IPS-20b (cell line): ENCODE data around the gene SLC6A3.

Experiments
- H3K27ac ChIP-seq: one replicate; pipeline ENCODE4 v1.5.1; 2013; ENCODE audit warnings: low read length
- H3K27me3 ChIP-seq: 2 replicates; pipeline ENCODE4 v1.6.1; 2013; ENCODE audit warnings: mild to moderate bottlenecking, low read length, inconsistent platforms; ENCODE audit not compliant: insufficient read depth
- H3K36me3 ChIP-seq: 2 replicates; pipeline ENCODE4 v1.6.1; 2013; ENCODE audit warnings: low read depth, mild to moderate bottlenecking, inconsistent platforms, low read length, moderate library complexity; ENCODE audit not compliant: insufficient read depth
- H3K4me1 ChIP-seq: 2 replicates; pipeline ENCODE4 v1.6.1; 2013; ENCODE audit warnings: mild to moderate bottlenecking, control low read depth, inconsistent platforms, low read length, moderate library complexity; ENCODE audit not compliant: insufficient read depth
- H3K4me3 ChIP-seq: 2 replicates; pipeline ENCODE4 v1.5.1; 2013; ENCODE audit warnings: mild to moderate bottlenecking, low read length, inconsistent platforms
- H3K9ac ChIP-seq: 2 replicates; pipeline ENCODE4 v1.6.1; 2013; ENCODE audit warnings: low read depth, mild to moderate bottlenecking, inconsistent platforms, low read length, moderate library complexity
- H3K9me3 ChIP-seq: 2 replicates; pipeline ENCODE4 v1.6.1; 2013; ENCODE audit warnings: mild to moderate bottlenecking, low read depth, low read length, inconsistent platforms; ENCODE audit not compliant: insufficient read depth

Gene SLC6A3

DNA sequence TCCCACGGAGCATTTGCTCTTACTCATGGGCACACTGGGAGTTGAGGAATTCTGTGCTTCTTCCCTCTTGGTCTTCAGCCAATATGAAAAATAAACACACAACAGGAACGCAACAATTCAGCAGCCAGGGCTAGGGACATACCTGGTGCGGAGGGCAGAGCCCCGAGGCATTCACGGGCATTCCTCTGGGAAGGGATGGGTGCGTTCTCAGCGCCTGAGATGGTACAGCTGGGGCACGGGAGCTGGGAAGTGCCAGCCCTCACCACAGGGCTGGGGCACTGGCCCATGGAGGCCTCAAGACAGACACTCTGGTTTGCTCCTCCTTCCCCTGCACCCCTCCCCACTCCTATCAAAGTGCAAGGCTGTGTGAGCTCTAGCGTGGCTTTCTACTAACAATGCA lies 2.1 kb downstream of the SLC6A3 start:
- Histone ChIP-seq H3K4me1 (no peaks in the 10 kb centered on the region), H3K27me3 (peaks cover 86% of the 10 kb centered on the region), H3K4me3 (no peak overlapping the region), H3K9me3 (no peaks in the 10 kb centered on the region), H3K9ac (no peak overlapping the region), H3K27ac (no peak overlapping the region), H3K36me3 (no peaks in the 10 kb centered on the region)

DNA sequence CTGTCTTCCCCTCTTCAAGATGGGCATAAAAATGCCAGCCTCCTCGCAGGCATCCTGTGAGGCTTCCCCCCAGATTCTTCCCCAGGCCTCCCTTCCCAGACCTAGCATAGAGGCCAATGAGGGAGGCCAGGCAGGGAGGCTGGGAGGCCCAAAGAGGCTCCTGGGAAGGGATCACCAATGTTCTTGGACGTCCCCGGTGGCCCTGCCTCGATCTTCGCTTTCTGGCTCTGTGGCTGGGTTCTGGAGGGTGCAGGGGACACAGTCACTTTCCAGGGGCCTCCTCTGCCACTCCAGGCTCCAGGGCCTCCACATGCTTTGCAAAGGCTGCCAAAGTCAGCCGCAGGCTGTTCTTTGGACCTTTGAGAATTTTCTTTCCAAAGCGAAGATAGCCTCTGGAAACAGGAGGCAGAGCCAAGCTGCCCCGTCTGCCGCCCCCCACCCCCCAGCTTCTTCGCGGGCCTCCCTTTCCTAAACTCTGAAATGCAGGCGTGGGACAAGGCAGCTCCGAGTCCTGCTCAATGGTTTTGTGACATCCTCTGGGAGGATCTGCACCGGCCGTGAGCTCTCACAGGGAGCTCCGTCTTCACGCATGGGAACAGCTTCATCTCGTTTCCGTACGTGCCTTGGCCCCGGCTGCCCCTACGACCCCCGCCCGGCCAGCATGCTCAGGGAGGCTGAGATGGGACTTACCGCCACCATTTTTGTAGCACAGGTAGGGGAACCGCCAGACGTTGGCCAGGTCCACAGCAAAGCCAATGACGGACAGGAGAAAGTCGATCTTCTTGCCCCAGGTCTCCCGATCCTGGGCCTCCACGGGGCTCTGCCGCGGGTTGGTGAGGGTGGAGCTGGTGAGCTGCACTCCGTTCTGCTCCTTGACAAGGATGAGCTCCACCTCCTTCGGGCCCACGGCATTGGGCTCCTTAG lies 2.8 kb downstream of the SLC6A3 start:
- no peak overlapping the region for H3K27ac ChIP-seq

DNA sequence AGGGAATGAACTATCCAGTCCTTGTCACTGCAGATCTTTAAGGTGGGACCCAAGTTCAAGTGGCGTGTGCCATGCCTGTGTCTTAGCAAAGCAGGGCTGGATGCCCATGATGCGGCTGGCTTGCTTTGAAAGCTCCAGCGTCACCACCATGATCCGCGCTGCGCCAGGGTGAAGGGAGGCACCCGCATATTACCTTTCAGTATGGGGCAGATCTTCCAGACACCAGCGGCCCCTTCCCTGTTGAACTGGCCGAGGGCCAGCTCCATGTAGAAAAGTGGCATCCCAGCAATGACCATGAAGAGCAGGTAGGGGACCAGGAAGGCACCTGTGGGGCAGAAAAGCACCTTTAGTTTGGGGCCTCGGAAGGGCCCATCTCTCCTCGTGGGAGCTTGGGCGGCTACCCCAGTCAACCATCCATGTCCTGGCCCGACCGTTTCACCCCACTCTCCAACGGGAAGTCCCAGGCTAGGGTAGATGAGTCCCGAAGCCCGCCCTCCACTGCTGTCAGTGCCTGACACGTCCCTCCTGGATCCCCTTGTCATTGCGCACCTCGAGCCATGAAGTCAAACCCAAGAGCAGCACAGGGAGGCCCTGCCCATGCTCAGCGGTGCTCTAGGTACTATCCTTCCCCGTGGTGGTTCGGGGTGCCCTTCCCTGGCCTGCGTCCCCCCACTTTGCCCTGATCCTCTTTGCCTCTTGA lies 3.9 kb downstream of the SLC6A3 start:
- peaks cover 71% of the 10 kb centered on the region for H3K27me3 ChIP-seq
- no peaks in the 10 kb centered on the region for H3K4me1 ChIP-seq
- H3K9me3 ChIP-seq, result no peaks in the 10 kb centered on the region
- H3K27ac ChIP-seq, result no peak overlapping the region
- no peak overlapping the region for H3K4me3 ChIP-seq
- no peak overlapping the region for H3K9ac ChIP-seq
- no peaks in the 10 kb centered on the region for H3K36me3 ChIP-seq

More for the DNA sequence above, 2.8 kb downstream of the SLC6A3 start:
- H3K36me3 ChIP-seq, result no peaks in the 10 kb centered on the region
- no peaks in the 10 kb centered on the region for H3K9me3 ChIP-seq
- H3K4me1 ChIP-seq, result no peaks in the 10 kb centered on the region
- peaks cover 82% of the 10 kb centered on the region for H3K27me3 ChIP-seq
- no peak overlapping the region for H3K9ac ChIP-seq
- no peak overlapping the region for H3K4me3 ChIP-seq

DNA sequence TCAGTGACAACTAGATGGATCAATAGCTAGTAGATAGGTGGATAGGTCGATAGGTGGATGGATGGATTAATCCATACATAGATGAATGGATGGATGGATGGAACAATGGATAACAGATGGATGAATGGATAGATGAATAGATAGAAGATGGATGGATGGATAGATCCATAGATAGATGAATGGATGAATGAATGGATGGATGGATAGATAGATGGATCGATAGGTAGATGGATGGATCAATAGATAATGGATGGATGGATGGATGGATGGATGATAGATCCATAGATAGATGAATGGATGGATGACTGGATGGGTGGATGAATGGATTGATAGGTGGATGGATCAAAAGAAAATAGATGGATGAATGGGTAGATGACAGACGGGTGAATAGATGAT lies 5.1 kb downstream of the SLC6A3 start:
- H3K4me1 ChIP-seq, result no peaks in the 10 kb centered on the region
- peaks cover 58% of the 10 kb centered on the region for H3K27me3 ChIP-seq
- H3K36me3 ChIP-seq, result no peaks in the 10 kb centered on the region
- no peak overlapping the region for H3K4me3 ChIP-seq
- no peak overlapping the region for H3K27ac ChIP-seq
- H3K9me3 ChIP-seq, result no peaks in the 10 kb centered on the region
- H3K9ac ChIP-seq, result no peak overlapping the region

DNA sequence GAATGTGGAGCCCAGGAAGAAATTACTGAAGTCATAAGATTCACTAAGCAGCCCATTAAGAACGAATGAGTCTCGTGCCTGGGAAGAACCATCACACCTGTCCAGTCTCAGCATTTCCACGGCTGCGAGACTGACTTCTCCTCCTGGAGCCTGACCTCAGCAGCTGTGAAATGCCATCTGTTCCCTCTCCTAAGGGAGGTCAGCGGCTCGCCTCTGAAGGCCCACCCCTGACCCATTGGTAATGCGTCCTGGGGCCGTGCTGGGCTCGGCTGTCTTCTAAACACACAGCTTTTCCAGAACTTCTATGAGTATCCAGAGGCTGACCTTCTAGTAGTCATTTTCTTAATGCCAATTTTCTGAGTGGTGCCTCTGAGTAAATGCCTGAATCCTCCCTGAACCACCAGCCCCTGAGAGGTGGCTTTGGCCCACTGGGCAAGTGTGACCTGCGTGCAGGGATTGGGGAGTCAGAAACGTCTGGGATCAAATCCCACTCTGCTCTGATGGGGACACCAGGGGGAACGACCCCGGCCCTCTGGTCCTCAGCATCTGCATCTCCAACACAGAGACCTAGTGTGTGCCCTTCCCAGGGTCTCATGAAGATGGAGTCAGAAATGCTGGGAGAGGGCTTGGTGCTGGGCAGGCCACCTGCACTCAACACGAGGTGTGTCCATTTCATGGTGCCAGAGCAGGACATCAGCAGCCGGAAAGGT lies 5.7 kb downstream of the SLC6A3 start:
- H3K27ac ChIP-seq, result no peak overlapping the region
- H3K9ac ChIP-seq, result no peak overlapping the region
- H3K36me3 ChIP-seq, result no peaks in the 10 kb centered on the region
- peaks cover 53% of the 10 kb centered on the region for H3K27me3 ChIP-seq
- no peaks in the 10 kb centered on the region for H3K4me1 ChIP-seq
- no peak overlapping the region for H3K4me3 ChIP-seq
- peaks cover under 1% of the 10 kb centered on the region; the same call in 1 of the 2 replicates for H3K9me3 ChIP-seq

DNA sequence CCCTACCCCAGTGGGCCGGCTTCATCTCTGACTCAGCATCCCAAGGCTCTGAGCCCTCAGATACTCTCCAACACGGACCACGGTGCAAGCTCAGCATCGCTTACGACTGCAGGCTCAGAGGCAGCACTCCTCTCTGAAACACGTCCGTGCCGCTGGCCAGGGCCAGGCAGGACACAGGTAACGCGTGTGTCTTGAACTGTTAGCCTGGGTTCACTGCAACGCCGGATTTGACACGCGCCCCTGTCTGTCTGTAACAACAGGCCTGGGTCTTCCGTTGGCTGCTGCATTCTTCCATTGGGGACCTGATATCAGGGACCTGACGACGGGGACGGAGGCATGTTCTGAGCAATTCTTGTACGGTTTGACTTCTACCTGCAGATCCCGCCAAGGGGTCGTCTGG lies 6.4 kb downstream of the SLC6A3 start:
- peaks cover 6% of the 10 kb centered on the region; the same call in 1 of the 2 replicates for H3K9me3 ChIP-seq
- H3K27ac ChIP-seq, result no peak overlapping the region
- H3K36me3 ChIP-seq, result no peaks in the 10 kb centered on the region
- H3K4me3 ChIP-seq, result no peak overlapping the region
- H3K4me1 ChIP-seq, result no peaks in the 10 kb centered on the region
- peaks cover 46% of the 10 kb centered on the region for H3K27me3 ChIP-seq
- no peak overlapping the region for H3K9ac ChIP-seq

DNA sequence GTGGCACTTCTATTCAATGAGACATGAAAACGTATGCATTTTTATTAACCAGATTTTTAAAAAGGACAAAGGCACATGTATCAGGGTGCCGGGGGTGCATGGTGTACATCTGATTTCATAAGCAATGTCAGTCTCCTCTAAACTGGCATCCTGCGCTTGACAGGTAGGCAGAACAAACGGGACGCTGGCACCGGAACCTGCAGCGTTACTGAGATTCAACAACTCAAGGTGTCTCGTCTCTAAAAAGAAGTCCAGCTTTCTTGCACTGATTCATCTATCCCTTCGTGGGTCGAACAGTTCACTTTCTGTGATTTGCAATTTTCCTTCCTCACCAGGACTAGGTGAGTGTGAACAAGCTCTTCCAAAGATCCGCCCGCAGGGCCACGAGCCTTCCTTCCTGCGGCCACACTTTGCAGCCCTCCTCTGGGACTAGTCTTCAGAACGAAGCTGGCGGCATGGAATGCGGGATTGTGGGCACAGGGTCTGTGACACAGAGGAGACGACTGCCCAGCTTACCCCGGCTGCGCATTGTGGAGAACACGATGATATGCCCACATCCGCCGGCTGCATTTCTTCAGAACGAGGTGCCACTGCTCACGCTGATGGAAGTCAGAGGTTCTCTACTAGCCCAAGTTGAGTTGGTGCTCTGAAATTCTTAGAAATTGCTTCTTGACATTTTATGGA lies 7.2 kb downstream of the SLC6A3 start:
- no peak overlapping the region for H3K4me3 ChIP-seq

DNA sequence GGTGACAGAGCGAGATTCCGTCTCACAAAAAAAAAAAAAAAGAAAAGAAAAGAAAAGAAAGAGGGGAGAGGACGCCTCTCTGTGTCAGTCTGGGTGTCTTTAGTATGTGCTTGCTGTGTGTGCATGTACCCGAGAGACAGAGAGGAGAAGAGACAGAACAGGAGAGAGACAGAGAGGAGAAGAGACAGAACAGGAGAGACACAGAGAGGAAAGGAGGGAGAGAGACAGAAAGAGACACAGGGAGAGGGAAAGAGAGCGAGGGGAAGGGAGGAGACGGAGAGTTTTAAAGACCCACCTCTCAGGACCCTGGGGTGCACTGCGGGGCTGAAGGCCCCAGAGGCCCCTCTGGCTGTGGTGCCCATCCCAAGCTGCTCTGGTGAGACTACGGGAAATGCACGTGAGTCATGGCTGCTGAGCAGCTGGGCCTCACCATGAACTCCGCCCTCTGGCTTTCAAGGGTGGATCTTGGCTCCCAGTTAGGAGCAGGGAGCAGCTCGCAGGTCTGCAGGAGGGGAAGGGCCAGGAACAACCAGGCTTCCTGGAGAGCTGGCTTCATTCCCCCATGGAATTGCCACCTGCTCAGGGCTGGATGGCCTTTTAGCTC lies 7.9 kb downstream of the SLC6A3 start:
- Histone ChIP-seq H3K27me3 (peaks cover 31% of the 10 kb centered on the region), H3K36me3 (no peaks in the 10 kb centered on the region), H3K9me3 (peaks cover 15% of the 10 kb centered on the region; the same call in 1 of the 2 replicates), H3K4me3 (no peak overlapping the region), H3K9ac (no peak overlapping the region), H3K4me1 (no peaks in the 10 kb centered on the region), H3K27ac (no peak overlapping the region)

More for the DNA sequence above, 7.2 kb downstream of the SLC6A3 start:
- Histone ChIP-seq H3K36me3 (no peaks in the 10 kb centered on the region), H3K9me3 (peaks cover 13% of the 10 kb centered on the region; the same call in 1 of the 2 replicates), H3K27me3 (peaks cover 38% of the 10 kb centered on the region), H3K27ac (no peak overlapping the region), H3K4me1 (no peaks in the 10 kb centered on the region), H3K9ac (no peak overlapping the region)

DNA sequence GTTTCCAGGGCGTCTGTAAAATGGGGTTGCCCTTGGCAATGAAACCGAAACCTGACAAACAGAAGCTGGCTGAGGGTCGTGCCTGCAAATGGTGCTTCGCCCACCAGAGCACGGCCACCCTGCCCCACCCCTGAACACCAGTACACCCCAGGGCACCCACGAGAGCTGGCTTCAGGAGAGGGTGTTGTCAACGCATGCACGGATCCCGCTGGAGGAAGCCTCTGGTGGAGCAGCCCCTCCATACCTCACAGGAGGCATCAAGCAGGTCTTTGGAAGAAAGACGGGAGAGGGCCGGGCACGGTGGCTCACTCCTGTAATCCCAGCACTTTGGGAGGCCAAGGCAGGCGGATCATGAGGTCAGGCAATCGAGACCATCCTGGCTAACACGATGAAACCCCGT lies 8.6 kb downstream of the SLC6A3 start:
- H3K4me3 ChIP-seq, result no peak overlapping the region
- no peak overlapping the region for H3K27ac ChIP-seq
- no peak overlapping the region for H3K9ac ChIP-seq
- no peaks in the 10 kb centered on the region for H3K4me1 ChIP-seq
- peaks cover 24% of the 10 kb centered on the region for H3K27me3 ChIP-seq
- no peaks in the 10 kb centered on the region for H3K36me3 ChIP-seq
- H3K9me3 ChIP-seq, result peaks cover 17% of the 10 kb centered on the region; the same call in 1 of the 2 replicates

DNA sequence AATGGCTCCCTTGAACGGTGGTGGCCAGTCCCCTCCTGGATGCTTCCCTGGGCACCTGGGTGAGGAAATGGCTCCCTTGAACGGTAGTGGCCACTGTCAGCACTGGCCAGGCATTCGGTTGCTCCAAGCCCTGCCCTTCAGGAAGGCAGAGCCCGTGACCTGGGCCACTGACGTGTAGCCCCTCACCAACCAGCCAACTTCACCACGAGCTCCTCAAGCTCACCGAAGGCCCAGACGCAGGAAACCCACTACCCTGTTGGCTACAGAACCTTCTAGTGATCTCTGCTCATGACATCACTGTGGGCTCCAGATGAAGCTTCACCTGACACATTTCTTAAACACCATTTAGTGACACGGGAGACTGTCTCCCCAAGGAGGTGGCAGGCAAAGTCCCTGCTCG lies 9.2 kb downstream of the SLC6A3 start:
- no peak overlapping the region for H3K27ac ChIP-seq
- H3K4me1 ChIP-seq, result no peaks in the 10 kb centered on the region
- peaks cover 17% of the 10 kb centered on the region; the same call in 1 of the 2 replicates for H3K9me3 ChIP-seq
- H3K27me3 ChIP-seq, result peaks cover 18% of the 10 kb centered on the region
- H3K4me3 ChIP-seq, result no peak overlapping the region
- no peaks in the 10 kb centered on the region for H3K36me3 ChIP-seq
- no peak overlapping the region for H3K9ac ChIP-seq

DNA sequence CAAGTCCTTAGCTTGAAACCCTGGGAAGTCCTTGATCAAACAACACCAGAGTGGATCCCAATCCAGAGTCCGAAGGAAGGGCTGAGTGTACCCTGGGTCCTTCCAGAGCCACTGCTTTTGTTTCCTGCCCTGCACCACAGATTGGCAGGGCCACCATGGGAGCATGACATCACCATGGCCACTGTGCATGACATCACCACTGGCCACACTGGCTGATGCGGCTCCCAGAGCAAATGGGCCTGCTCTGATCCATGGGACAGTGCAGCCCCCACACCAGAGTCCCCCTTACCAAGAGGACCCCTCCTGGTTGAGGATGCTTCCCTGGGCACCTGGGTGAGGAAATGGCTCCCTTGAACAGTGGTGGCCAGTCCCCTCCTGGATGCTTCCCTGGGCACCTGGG lies 9.9 kb downstream of the SLC6A3 start:
- peaks cover 11% of the 10 kb centered on the region; the same call in 1 of the 2 replicates for H3K27me3 ChIP-seq
- H3K36me3 ChIP-seq, result no peaks in the 10 kb centered on the region
- H3K4me1 ChIP-seq, result no peaks in the 10 kb centered on the region

More for the DNA sequence above, 9.9 kb downstream of the SLC6A3 start:
- Histone ChIP-seq H3K9me3 (peaks cover 17% of the 10 kb centered on the region; the same call in 1 of the 2 replicates), H3K4me3 (no peak overlapping the region), H3K9ac (no peak overlapping the region), H3K27ac (no peak overlapping the region)
